ENCODE measurements around the gene PRSS16.
A peak's percentile ranks its signal among the peaks of the same experiment; 100 is the strongest.

Gene PRSS16

DNA sequence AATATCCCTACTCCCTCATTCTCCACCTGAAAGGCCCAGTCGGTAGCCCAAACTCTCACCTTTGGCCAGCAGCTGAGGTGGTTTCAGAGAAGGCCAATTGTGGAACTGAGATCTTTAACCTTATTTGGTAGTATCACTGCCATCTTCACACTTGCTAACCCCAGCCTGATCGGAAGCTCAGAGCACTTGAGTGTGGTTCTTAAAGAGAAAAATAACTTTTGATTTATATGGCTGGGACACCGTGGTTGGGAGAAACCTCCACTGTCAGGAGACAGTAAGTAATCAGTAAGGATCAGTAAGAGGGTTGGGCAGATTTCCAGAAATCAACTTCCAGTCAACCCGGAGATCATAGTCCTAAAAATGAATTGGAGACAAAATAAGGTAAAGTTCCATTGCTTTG lies 22.8 kb upstream of the PRSS16 start:
- Histone ChIP-seq H3K9ac (ENCODE audit: low read depth, low read length) (no peak overlapping the region), H3K9me3 (ENCODE audit: control insufficient read depth, insufficient read depth, low read length) (no peaks in the 10 kb centered on the region), H3K4me3 (ENCODE audit: low read depth, low read length) (no peak overlapping the region)

DNA sequence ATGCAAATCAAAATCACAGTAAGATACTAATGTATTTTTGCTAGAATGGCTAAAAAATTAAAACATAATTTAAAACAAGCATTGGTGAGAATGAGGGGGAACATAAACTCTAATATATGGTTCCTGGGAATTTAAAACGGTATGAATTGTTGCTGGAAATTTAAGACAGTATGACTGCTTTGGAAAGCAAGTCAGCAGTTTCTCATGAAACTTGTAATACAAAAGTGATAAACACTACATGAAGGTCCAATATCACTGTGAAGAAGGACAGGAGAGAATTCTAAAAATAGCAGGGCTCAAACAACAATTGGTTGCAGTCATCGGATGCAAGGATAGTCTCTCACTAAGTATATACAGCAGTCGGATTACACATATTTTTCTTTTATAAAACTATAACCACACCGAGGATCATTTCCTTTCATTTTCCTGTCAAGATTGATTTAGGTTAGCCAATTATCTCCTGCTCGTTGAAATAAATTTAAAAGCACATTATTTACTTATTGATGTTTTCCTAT lies 18.5 kb upstream of the PRSS16 start:
- no peaks in the 10 kb centered on the region for H3K36me3 ChIP-seq (ENCODE audit: control insufficient read depth, insufficient read depth, low read length)
- peaks cover 4% of the 10 kb centered on the region for H3K27me3 ChIP-seq (ENCODE audit: control insufficient read depth, insufficient read depth, low read length)
- no peak overlapping the region for H3K9ac ChIP-seq (ENCODE audit: low read depth, low read length)
- peak overlapping the region; percentile 74 for H3K4me3 ChIP-seq (ENCODE audit: low read depth, low read length)
- H3K4me1 ChIP-seq (ENCODE audit: control insufficient read depth, insufficient read depth, low read length), result no peaks in the 10 kb centered on the region
- H3K9me3 ChIP-seq (ENCODE audit: control insufficient read depth, insufficient read depth, low read length), result no peaks in the 10 kb centered on the region

More for the DNA sequence above, 22.8 kb upstream of the PRSS16 start:
- H3K4me1 ChIP-seq (ENCODE audit: control insufficient read depth, insufficient read depth, low read length), result no peaks in the 10 kb centered on the region
- H3K36me3 ChIP-seq (ENCODE audit: control insufficient read depth, insufficient read depth, low read length), result no peaks in the 10 kb centered on the region
- peaks cover 4% of the 10 kb centered on the region for H3K27me3 ChIP-seq (ENCODE audit: control insufficient read depth, insufficient read depth, low read length)

DNA sequence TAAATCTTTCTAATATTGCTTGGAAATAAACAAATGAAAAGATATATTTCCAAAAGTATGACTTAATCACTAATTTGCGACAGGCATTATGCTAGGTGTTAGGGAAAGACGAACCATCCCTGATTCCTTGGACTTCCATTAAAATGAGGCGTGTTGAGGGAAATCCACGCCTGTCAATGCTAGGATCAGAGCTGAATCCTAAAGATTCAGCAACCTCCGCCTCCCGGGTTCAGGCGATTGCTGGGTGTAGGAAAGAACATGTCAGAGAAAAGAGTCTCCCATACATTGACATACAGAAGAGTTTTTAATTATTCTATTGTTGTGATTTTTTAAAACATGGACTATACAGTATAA lies 16.8 kb upstream of the PRSS16 start:
- peak overlapping the region; percentile 74 for H3K4me3 ChIP-seq (ENCODE audit: low read depth, low read length)
- H3K36me3 ChIP-seq (ENCODE audit: control insufficient read depth, insufficient read depth, low read length), result no peaks in the 10 kb centered on the region
- H3K9me3 ChIP-seq (ENCODE audit: control insufficient read depth, insufficient read depth, low read length), result no peaks in the 10 kb centered on the region
- no peak overlapping the region for H3K9ac ChIP-seq (ENCODE audit: low read depth, low read length)
- H3K4me1 ChIP-seq (ENCODE audit: control insufficient read depth, insufficient read depth, low read length), result no peaks in the 10 kb centered on the region
- H3K27me3 ChIP-seq (ENCODE audit: control insufficient read depth, insufficient read depth, low read length), result peaks cover 4% of the 10 kb centered on the region

DNA sequence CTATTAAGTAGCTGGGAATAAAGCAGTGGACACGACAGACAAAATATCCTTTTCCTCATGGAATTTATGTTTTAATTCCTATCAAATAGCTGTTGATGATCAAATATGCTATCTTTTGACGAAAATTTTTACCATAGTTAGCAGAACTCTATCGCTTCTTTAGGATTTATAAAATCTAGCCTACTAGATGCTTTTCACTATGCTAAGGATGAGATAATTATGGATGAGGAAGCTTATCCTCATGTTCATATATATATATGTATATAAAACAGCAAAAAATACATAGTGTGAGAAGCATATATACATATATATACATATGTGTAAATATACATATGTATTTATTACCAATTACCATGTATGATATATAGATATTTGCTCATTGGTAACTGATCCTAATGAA lies 12.9 kb upstream of the PRSS16 start:
- peak overlapping the region; percentile 60 for H3K4me3 ChIP-seq (ENCODE audit: low read depth, low read length)
- H3K9me3 ChIP-seq (ENCODE audit: control insufficient read depth, insufficient read depth, low read length), result no peaks in the 10 kb centered on the region
- peaks cover 17% of the 10 kb centered on the region for H3K27me3 ChIP-seq (ENCODE audit: control insufficient read depth, insufficient read depth, low read length)
- H3K9ac ChIP-seq (ENCODE audit: low read depth, low read length), result no peak overlapping the region
- no peaks in the 10 kb centered on the region for H3K36me3 ChIP-seq (ENCODE audit: control insufficient read depth, insufficient read depth, low read length)
- H3K4me1 ChIP-seq (ENCODE audit: control insufficient read depth, insufficient read depth, low read length), result no peaks in the 10 kb centered on the region

DNA sequence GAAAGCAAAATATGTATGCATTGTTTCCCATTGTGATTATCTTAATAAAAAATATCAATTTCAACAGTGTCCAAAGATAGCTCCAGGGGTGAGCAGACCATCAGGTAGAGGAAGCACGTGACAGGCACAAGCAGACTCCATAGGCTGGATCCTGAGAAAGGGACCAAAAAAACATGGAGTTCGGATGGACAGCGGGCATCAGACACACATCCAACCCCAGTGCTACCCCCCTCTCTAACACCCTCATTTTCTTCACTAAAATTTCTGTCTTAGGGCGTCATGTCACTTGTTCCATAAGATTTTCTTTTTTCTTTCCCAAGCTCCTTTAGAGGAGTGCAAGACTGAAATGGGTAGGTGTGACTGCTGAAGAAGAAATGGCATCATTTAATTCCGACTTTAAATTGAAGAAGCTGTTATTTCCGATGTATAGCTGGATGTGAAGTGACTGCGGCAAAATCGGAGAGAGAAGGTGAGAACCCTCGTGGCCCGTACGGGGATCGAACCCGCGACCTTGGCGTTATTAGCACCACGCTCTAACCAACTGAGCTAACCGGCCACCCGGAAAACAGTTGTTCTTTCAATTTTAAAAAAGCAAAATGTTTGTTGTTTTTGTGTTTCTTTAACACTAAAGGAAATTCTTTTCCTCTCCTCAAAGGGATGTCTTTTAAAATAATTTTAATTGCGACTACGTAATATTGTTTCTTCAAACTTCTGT lies 10.3 kb upstream of the PRSS16 start:
- no peaks in the 10 kb centered on the region for H3K36me3 ChIP-seq (ENCODE audit: control insufficient read depth, insufficient read depth, low read length)
- H3K27me3 ChIP-seq (ENCODE audit: control insufficient read depth, insufficient read depth, low read length), result peaks cover 17% of the 10 kb centered on the region
- no peaks in the 10 kb centered on the region for H3K4me1 ChIP-seq (ENCODE audit: control insufficient read depth, insufficient read depth, low read length)
- H3K4me3 ChIP-seq (ENCODE audit: low read depth, low read length), result peak overlapping the region; percentile 62
- no peak overlapping the region for H3K9ac ChIP-seq (ENCODE audit: low read depth, low read length)
- no peaks in the 10 kb centered on the region for H3K9me3 ChIP-seq (ENCODE audit: control insufficient read depth, insufficient read depth, low read length)

DNA sequence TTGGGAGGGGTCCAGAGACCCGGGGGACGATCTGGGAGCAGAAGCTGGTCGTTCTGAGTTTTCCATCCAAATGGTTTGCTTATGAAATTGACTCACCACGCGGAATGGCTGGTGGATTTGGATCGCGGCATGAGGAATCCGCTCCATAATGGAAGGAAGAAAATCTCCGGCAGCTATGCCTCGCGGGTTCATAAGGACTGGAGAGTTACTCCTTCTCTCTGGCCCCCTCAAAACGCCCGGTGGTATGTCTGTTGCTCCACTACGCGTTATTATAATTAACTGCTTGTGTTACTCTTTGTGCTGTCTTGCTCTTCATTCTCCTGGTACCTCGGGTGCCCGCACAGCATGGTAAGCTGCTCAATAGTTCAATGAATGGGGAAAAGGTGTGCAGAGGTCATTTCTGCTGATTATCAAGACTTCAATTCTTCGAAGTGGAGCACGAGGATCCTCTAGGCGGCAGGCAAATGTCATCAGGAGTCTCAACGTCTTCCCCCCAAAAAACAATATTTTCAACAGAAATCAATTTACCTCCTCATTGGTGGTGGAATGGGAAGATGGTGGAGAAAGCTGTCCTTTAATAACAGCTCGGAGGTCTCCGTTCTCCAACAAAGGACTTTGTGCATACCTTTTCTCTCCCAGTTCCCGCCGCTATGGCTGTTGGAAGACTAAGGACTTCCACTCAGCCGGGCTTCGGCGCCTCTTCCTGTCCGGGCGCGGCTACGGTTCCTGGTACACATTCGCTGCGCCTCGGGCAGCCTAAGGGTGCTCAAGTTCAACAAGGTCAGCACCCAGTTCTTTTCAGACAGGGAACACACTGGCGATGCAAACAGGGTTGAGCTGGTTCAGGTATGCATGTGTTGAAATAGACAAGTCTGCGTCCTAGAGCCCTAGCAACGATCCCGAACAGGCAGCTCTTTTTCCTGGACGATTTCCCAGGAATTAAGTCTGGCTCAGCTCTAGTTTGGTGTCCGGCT lies 9.2 kb upstream of the PRSS16 start:
- no peaks in the 10 kb centered on the region for H3K4me1 ChIP-seq (ENCODE audit: control insufficient read depth, insufficient read depth, low read length)
- peak overlapping the region; percentile 65 for H3K9ac ChIP-seq (ENCODE audit: low read depth, low read length)
- H3K27me3 ChIP-seq (ENCODE audit: control insufficient read depth, insufficient read depth, low read length), result peaks cover 24% of the 10 kb centered on the region
- no peaks in the 10 kb centered on the region for H3K9me3 ChIP-seq (ENCODE audit: control insufficient read depth, insufficient read depth, low read length)
- no peaks in the 10 kb centered on the region for H3K36me3 ChIP-seq (ENCODE audit: control insufficient read depth, insufficient read depth, low read length)
- peak overlapping the region; percentile 62 for H3K4me3 ChIP-seq (ENCODE audit: low read depth, low read length)

DNA sequence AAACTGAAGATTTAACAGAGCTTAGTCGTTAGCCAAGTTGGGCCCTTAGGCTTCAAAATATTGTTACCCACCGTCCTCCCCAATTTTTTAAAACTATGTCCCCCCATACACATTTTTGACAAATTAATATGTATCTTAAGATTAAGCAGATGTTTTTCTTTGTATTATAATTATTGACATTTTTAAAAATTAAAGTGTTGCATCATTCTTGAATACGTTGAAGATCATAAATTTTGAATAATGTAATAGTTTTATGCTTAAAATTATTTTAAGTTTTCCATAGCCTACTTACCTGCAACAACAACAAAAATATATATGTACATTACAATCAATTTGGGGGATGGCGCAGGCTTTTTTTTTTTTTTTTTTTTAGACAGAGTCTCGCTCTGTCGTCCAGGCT lies 8.2 kb upstream of the PRSS16 start:
- Histone ChIP-seq H3K9ac (ENCODE audit: low read depth, low read length) (no peak overlapping the region), H3K4me3 (ENCODE audit: low read depth, low read length) (peak overlapping the region; percentile 62), H3K4me1 (ENCODE audit: control insufficient read depth, insufficient read depth, low read length) (no peaks in the 10 kb centered on the region), H3K27me3 (ENCODE audit: control insufficient read depth, insufficient read depth, low read length) (peaks cover 27% of the 10 kb centered on the region), H3K9me3 (ENCODE audit: control insufficient read depth, insufficient read depth, low read length) (no peaks in the 10 kb centered on the region), H3K36me3 (ENCODE audit: control insufficient read depth, insufficient read depth, low read length) (no peaks in the 10 kb centered on the region)

DNA sequence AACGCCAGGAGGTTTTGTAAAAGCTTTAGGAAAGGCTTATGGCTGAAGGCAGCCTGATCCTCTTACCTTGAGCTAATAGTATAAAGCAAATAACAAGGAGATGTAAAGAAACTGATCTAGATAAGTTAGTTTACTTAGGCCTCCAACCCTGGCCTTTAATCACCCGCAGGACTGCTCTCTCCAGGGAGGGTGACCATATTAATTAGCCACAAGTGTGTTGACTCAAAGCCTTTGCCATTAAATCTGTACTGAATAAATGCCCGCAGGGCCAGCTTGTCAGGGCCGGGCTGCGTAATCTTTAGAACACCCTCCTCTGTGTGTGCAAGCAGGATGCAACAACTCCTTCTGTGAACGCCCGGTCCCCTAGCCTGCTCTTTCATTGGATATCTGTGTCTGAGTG lies 6.1 kb upstream of the PRSS16 start:
- Histone ChIP-seq H3K9me3 (ENCODE audit: control insufficient read depth, insufficient read depth, low read length) (no peaks in the 10 kb centered on the region), H3K4me1 (ENCODE audit: control insufficient read depth, insufficient read depth, low read length) (no peaks in the 10 kb centered on the region), H3K27me3 (ENCODE audit: control insufficient read depth, insufficient read depth, low read length) (peaks cover 29% of the 10 kb centered on the region), H3K4me3 (ENCODE audit: low read depth, low read length) (no peak overlapping the region), H3K36me3 (ENCODE audit: control insufficient read depth, insufficient read depth, low read length) (no peaks in the 10 kb centered on the region), H3K9ac (ENCODE audit: low read depth, low read length) (no peak overlapping the region)

DNA sequence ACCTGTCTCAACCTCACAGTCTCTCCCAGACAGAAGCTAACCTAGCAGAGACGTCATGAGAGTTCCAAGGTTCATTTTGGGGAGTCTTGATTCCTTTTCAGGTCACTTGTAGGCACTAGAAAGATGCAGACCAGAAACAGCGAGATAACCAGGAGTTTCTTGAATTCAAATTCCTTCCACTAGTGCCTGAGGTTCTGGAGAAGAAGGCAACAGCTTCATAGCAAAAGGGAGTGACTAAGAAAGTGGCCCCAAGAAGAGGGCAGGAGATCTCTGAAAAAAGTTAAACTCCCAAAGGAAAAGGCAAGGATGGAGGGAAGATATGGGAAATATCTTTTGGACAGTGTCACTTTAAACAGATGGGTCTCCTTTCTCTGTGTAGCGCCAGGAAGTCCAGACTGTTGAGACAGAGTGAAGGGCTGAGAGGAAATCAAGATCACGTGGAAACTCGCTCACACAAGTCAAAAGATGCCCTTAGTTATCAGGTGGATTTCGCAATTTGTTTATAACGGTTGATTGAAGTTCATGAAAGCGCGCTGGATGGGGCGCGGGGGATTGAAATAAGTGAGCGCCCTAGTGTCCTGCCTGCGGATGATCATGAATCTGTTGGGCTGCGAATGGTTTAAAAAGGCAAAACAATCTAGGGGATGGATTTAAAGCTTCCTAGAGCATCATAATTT lies 4.8 kb upstream of the PRSS16 start:
- H3K27me3 ChIP-seq (ENCODE audit: control insufficient read depth, insufficient read depth, low read length), result peaks cover 37% of the 10 kb centered on the region
- H3K4me1 ChIP-seq (ENCODE audit: control insufficient read depth, insufficient read depth, low read length), result no peaks in the 10 kb centered on the region
- H3K4me3 ChIP-seq (ENCODE audit: low read depth, low read length), result no peak overlapping the region
- no peaks in the 10 kb centered on the region for H3K9me3 ChIP-seq (ENCODE audit: control insufficient read depth, insufficient read depth, low read length)
- no peak overlapping the region for H3K9ac ChIP-seq (ENCODE audit: low read depth, low read length)
- no peaks in the 10 kb centered on the region for H3K36me3 ChIP-seq (ENCODE audit: control insufficient read depth, insufficient read depth, low read length)

DNA sequence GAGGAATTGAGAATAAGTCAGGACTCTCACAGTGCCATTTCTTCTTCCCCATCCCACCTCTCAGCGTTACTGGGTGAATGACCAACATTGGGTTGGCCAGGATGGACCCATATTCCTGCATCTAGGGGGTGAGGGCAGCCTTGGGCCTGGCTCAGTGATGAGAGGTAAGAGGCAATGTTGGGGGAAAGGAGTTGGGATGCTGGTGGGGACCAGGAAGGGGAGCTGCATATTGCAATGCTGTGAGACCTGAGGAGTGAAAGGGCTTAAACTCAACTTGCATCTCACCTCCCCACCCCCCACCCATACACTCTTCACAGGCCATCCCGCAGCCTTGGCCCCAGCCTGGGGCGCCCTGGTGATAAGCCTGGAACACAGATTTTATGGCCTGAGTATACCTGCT lies 1.3 kb downstream of the PRSS16 start:
- no peak overlapping the region for H3K9ac ChIP-seq (ENCODE audit: low read depth, low read length)
- peaks cover 41% of the 10 kb centered on the region for H3K27me3 ChIP-seq (ENCODE audit: control insufficient read depth, insufficient read depth, low read length)
- H3K4me1 ChIP-seq (ENCODE audit: control insufficient read depth, insufficient read depth, low read length), result peaks cover 3% of the 10 kb centered on the region
- no peaks in the 10 kb centered on the region for H3K36me3 ChIP-seq (ENCODE audit: control insufficient read depth, insufficient read depth, low read length)
- no peaks in the 10 kb centered on the region for H3K9me3 ChIP-seq (ENCODE audit: control insufficient read depth, insufficient read depth, low read length)
- no peak overlapping the region for H3K4me3 ChIP-seq (ENCODE audit: low read depth, low read length)

DNA sequence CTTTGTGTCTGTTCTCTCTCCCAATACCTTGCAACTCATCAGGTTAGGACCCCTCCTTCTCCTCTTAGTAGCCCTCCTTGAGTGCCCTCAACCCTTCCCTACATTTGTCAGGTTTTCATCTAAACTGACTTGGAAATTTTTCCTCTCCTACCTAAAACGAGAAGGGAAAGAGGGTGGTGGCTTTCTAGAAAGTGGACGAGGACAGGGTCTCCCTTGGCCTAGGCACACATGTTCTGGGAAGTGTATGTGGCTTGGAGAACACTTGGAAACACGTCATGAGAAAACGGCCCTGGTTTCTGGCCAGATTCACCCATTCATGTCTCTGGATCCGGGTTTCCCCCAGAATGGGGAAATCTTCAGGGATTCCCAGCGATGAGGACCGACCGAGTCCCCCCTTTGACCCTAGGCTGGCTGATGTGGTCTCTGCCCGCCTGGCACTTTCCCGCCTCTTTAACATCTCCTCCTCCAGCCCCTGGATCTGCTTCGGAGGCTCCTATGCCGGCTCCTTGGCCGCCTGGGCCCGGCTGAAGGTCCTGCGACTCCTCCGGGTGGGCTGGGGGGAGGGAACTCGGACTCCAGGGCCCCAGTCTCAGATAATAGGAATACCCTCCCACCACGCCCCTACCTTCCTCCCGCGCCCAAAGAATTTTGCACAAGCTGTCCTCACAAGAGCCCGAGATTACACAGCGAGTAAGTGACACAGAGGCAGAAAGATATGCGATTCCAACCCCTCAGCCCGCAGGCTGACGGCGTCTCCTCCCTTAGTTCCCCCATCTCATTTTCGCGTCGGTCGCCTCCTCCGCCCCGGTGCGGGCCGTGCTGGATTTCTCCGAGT lies 3.0 kb downstream of the PRSS16 start:
- peaks cover 3% of the 10 kb centered on the region for H3K4me1 ChIP-seq (ENCODE audit: control insufficient read depth, insufficient read depth, low read length)
- no peaks in the 10 kb centered on the region for H3K9me3 ChIP-seq (ENCODE audit: control insufficient read depth, insufficient read depth, low read length)
- H3K27me3 ChIP-seq (ENCODE audit: control insufficient read depth, insufficient read depth, low read length), result peaks cover 41% of the 10 kb centered on the region
- H3K4me3 ChIP-seq (ENCODE audit: low read depth, low read length), result peak overlapping the region; percentile 87
- no peaks in the 10 kb centered on the region for H3K36me3 ChIP-seq (ENCODE audit: control insufficient read depth, insufficient read depth, low read length)
- H3K9ac ChIP-seq (ENCODE audit: low read depth, low read length), result peak overlapping the region; percentile 55
